Ammon's horn (tissue), 1 donor: ENCODE data around the gene OSBPL3.

Source experiments
- DNase-seq: peaks from one replicate; pipeline ENCODE4 v3.0.0-alpha.2; 2016; ENCODE audit warnings: low spot score

OSBPL3 gene

GRCh38 chr7:24955313-24955712, 24.7 kb downstream of the OSBPL3 start:
- no peak for DNase-seq

- DNase-seq, result no peak
Measured at GRCh38 chr7:24952464-24952863, 27.5 kb downstream of the OSBPL3 start.

GRCh38 chr7:24951441-24951980, 28.5 kb downstream of the OSBPL3 start:
- peak; percentile 30 for DNase-seq

- no peak for DNase-seq
Measured at GRCh38 chr7:24949884-24950283, 30.1 kb downstream of the OSBPL3 start.

GRCh38 chr7:24948739-24949138, 31.2 kb downstream of the OSBPL3 start:
- no peak for DNase-seq

GRCh38 chr7:24946467-24946866, 33.5 kb downstream of the OSBPL3 start:
- DNase-seq, result no peak

GRCh38 chr7:24945899-24946298, 34.1 kb downstream of the OSBPL3 start:
- DNase-seq, result no peak

- DNase-seq, result no peak
Measured at GRCh38 chr7:24943096-24943948, 36.7 kb downstream of the OSBPL3 start.

GRCh38 chr7:24942226-24942625, 37.8 kb downstream of the OSBPL3 start:
- DNase-seq, result no peak

- no peak for DNase-seq
Measured at GRCh38 chr7:24939416-24939815, 40.6 kb downstream of the OSBPL3 start.

- peak; percentile 16 for DNase-seq
Measured at GRCh38 chr7:24936121-24936824, 43.7 kb downstream of the OSBPL3 start.

- DNase-seq, result no peak
Measured at GRCh38 chr7:24933298-24933697, 46.7 kb downstream of the OSBPL3 start.

GRCh38 chr7:24932815-24933214, 47.2 kb downstream of the OSBPL3 start:
- DNase-seq, result no peak

- DNase-seq, result no peak
Measured at GRCh38 chr7:24932389-24932788, 47.6 kb downstream of the OSBPL3 start.

- DNase-seq, result no peak
Measured at GRCh38 chr7:24931844-24932243, 48.1 kb downstream of the OSBPL3 start.

GRCh38 chr7:24930856-24931255, 49.1 kb downstream of the OSBPL3 start:
- no peak for DNase-seq

- DNase-seq, result no peak
Measured at GRCh38 chr7:24926623-24927524, 53.1 kb downstream of the OSBPL3 start.

GRCh38 chr7:24924375-24924774, 55.6 kb downstream of the OSBPL3 start:
- no peak for DNase-seq

GRCh38 chr7:24923172-24923865, 56.7 kb downstream of the OSBPL3 start:
- no peak for DNase-seq

GRCh38 chr7:24922099-24922773, 57.7 kb downstream of the OSBPL3 start:
- no peak for DNase-seq

- no peak for DNase-seq
Measured at GRCh38 chr7:24921362-24921679, 58.7 kb downstream of the OSBPL3 start.
